HG03439 (cell line): Measurements from ENCODE around the gene EVPL.
"Not testable (repeated sequence)": the region's sequence is repeated elsewhere in the genome, so short reads cannot be mapped to it uniquely, and the experiment has no call there.

Experiments
- ATAC-seq: cut with Tn5 transposase; IDR thresholded peaks from one replicate; pipeline ENCODE4 v1.9.1; 2021; ENCODE audit warnings: mild to moderate bottlenecking, moderate library complexity; ENCODE audit not compliant: unreplicated experiment

The EVPL gene

GRCh38 chr17:75970626-75971025, 56.5 kb downstream of the EVPL start:
- ATAC-seq = no peak

GRCh38 chr17:75970011-75970523, 57.0 kb downstream of the EVPL start:
- ATAC-seq = no peak

- ATAC-seq = not testable (repeated sequence)
These were observed 58.1 kb downstream of the EVPL start for GRCh38 chr17:75969044-75969443.

GRCh38 chr17:75965468-75965867, 61.6 kb downstream of the EVPL start:
- ATAC-seq = no peak

GRCh38 chr17:75959839-75960511, 67.1 kb downstream of the EVPL start:
- no peak for ATAC-seq

- ATAC-seq = no peak
These were observed 67.9 kb downstream of the EVPL start for GRCh38 chr17:75959051-75959838.
